CD14-positive monocyte (primary cell): ENCODE data around the gene ANKRD1. TPM values are rescaled to one million over a fixed set of nuclear protein-coding genes. Genes with fewer than 3 reads are reported as not detected.

Experiments used
- DNase-seq, 3 donors: peaks; one replicate each; pipeline ENCODE4 v3.0.0-alpha.2; 2011 to 2022
- H2AFZ ChIP-seq: 2 replicates; pipeline ENCODE4 v1.6.0; 2012; ENCODE audit warnings: mild to moderate bottlenecking, low read depth, low read length, inconsistent platforms; ENCODE audit not compliant: insufficient read depth, poor library complexity, severe bottlenecking
- H3K27ac ChIP-seq, 2 donors: 1 replicate in 1 of 2; 2 replicates in 1 of 2; pipeline ENCODE4 v1.5.1; 2012 to 2013; ENCODE audit warnings: low read length in 2 of 2, control low read depth in 1 of 2, inconsistent platforms in 1 of 2, low read depth in 1 of 2, mild to moderate bottlenecking in 1 of 2
- H3K27me3 ChIP-seq, 2 donors: one replicate each; pipeline versions ENCODE4 v1.6.0 to v1.6.1; 2011 to 2013; ENCODE audit warnings: low read length in 2 of 2; ENCODE audit not compliant: control insufficient read depth in 2 of 2, insufficient read depth in 2 of 2
- H3K36me3 ChIP-seq, 2 donors: replicated peaks in 1 of 2; 1 replicate in 1 of 2; 2 replicates in 1 of 2; pipeline versions ENCODE4 v1.5.1 to v1.6.1; 2012 to 2013; ENCODE audit warnings: low read length in 2 of 2, control low read depth in 1 of 2, inconsistent platforms in 1 of 2, mild to moderate bottlenecking in 1 of 2; ENCODE audit not compliant: insufficient read depth in 2 of 2, control insufficient read depth in 1 of 2
- H3K4me1 ChIP-seq, 2 donors: 1 replicate in 1 of 2; 2 replicates in 1 of 2; pipeline versions ENCODE4 v1.5.1 to v1.6.1; 2012 to 2013; ENCODE audit warnings: low read length in 2 of 2, control low read depth in 1 of 2, inconsistent platforms in 1 of 2, mild to moderate bottlenecking in 1 of 2, moderate library complexity in 1 of 2; ENCODE audit not compliant: insufficient read depth in 2 of 2, control insufficient read depth in 1 of 2
- H3K4me2 ChIP-seq: replicated peaks from 2 replicates; pipeline ENCODE3; 2012; ENCODE audit warnings: low read length, moderate library complexity, mild to moderate bottlenecking; ENCODE audit not compliant: poor library complexity, severe bottlenecking; ENCODE audit errors: extremely low read depth
- H3K4me3 ChIP-seq, 3 experiments: fragments of 200-600 bp in 1 of 3; sonication (generic) in 1 of 3; replicated peaks in 1 of 3; 1 replicate in 2 of 3; 2 replicates in 1 of 3; pipeline ENCODE4 v1.5.1; 2011 to 2013; ENCODE audit warnings: low read length in 3 of 3, mild to moderate bottlenecking in 3 of 3, control low read depth in 2 of 3, low read depth in 2 of 3, inconsistent platforms in 1 of 3, moderate library complexity in 1 of 3
- H3K79me2 ChIP-seq: 2 replicates; pipeline ENCODE4 v1.6.0; 2012; ENCODE audit warnings: mild to moderate bottlenecking, control low read depth, inconsistent platforms, low read length, moderate library complexity; ENCODE audit not compliant: insufficient read depth
- H3K9ac ChIP-seq: 2 replicates; pipeline ENCODE4 v1.6.0; 2017; ENCODE audit warnings: low read length, mild to moderate bottlenecking; ENCODE audit not compliant: insufficient read depth, poor library complexity, severe bottlenecking
- H3K9me3 ChIP-seq, 2 donors: replicated peaks in 1 of 2; 1 replicate in 1 of 2; 2 replicates in 1 of 2; pipeline versions ENCODE4 v1.5.1 to v1.6.1; 2012 to 2013; ENCODE audit warnings: low read length in 2 of 2, control low read depth in 1 of 2; ENCODE audit not compliant: control insufficient read depth in 1 of 2, insufficient read depth in 1 of 2
- H4K20me1 ChIP-seq: 2 replicates; pipeline ENCODE4 v1.6.0; 2012; ENCODE audit warnings: mild to moderate bottlenecking, low read length, control low read depth, moderate library complexity; ENCODE audit not compliant: insufficient read depth
- H3K27ac Mint-ChIP-seq, 7 donors: one replicate each; pipeline ENCODE4 v1.8.0; 2020; ENCODE audit warnings: mild to moderate bottlenecking in 7 of 7, mixed read lengths in 7 of 7, moderate library complexity in 6 of 7, inconsistent platforms in 2 of 7
- H3K27me3 Mint-ChIP-seq, 3 donors: one replicate each; pipeline ENCODE4 v1.8.0; 2021 to 2022; ENCODE audit warnings: low read depth in 3 of 3, mild to moderate bottlenecking in 3 of 3, mixed read lengths in 3 of 3, moderate library complexity in 3 of 3, inconsistent platforms in 1 of 3
- H3K36me3 Mint-ChIP-seq, 2 donors: one replicate each; pipeline ENCODE4 v1.8.0; 2020; ENCODE audit warnings: mixed read lengths in 2 of 2, inconsistent platforms in 1 of 2, mild to moderate bottlenecking in 1 of 2
- H3K4me1 Mint-ChIP-seq: one replicate; pipeline ENCODE4 v1.8.0; 2020; ENCODE audit warnings: mild to moderate bottlenecking, mixed read lengths
- H3K4me3 Mint-ChIP-seq, 2 donors: one replicate each; pipeline ENCODE4 v1.8.0; 2020; ENCODE audit warnings: mild to moderate bottlenecking in 2 of 2, mixed read lengths in 2 of 2, moderate library complexity in 1 of 2
- H3K9me3 Mint-ChIP-seq, 7 donors: one replicate each; pipeline ENCODE4 v1.8.0; 2020 to 2022; ENCODE audit warnings: mixed read lengths in 7 of 7, mild to moderate bottlenecking in 6 of 7, moderate library complexity in 6 of 7, inconsistent platforms in 2 of 7
- CTCF ChIP-seq: fragments of 200-600 bp; IDR thresholded peaks from one replicate; pipeline ENCODE4 v1.8.0; 2022; ENCODE audit warnings: antibody characterized with exemption, mild to moderate bottlenecking
- WGBS: methylation state at CpG from one replicate; pipeline ENCODE4 v1.1.5; 2013; ENCODE audit warnings: missing lambda C conversion rate; ENCODE audit not compliant: insufficient coverage; 5-methylcytosine and 5-hydroxymethylcytosine counted together
- intact Hi-C, 2 donors: fragments of 100-400 bp; cut with micrococcal nuclease; formaldehyde crosslinking; loops; one replicate each; pipeline versions ENCODE4 v1.15.0 to v1.15.1; 2023
- polyA plus RNA-seq, 3 donors: library from polyadenylated mRNA; depleted of rRNA in 1 of 3; unstranded in 2 of 3; stranded (reverse) in 1 of 3; fragments of 300-500 nt in 2 of 3; fragments of >200 nt in 1 of 3; fragmentation: Illumina TruSeq in 2 of 3; gene quantifications; 1 replicate in 2 of 3; 2 replicates in 1 of 3; pipeline ENCODE4 v1.2.3, GENCODE V29; 2012 to 2021

The ANKRD1 gene
- polyA plus RNA-seq, 3 donors = not detected

- H3K36me3 Mint-ChIP-seq = peaks cover 78 to 95% of the 10 kb centered on the region in 2 donors
Measured at GRCh38 chr10:90889636-90890035, 31.3 kb downstream of the ANKRD1 start.

GRCh38 chr10:90888387-90888786 is 32.5 kb downstream of the ANKRD1 start:
- H3K27me3 ChIP-seq = no peaks in the 10 kb centered on the region
- no peak for TF ChIP-seq CTCF
- H2AFZ ChIP-seq = no peak overlapping the region
- intact Hi-C loops = no loop called here
- no peak for DNase-seq
- H3K79me2 ChIP-seq = no peaks in the 10 kb centered on the region
- H3K9ac ChIP-seq = no peak overlapping the region
- no peak overlapping the region for H3K4me2 ChIP-seq
- H3K4me1 ChIP-seq = no peaks in the 10 kb centered on the region
- Mint-ChIP-seq H3K4me1 (peaks cover 5% of the 10 kb centered on the region), H3K36me3 (peaks cover 70 to 92% of the 10 kb centered on the region in 2 donors), H3K27me3 (no peaks in the 10 kb centered on the region), H3K9me3 (no peaks in the 10 kb centered on the region), H3K4me3 (no peak overlapping the region), H3K27ac (no peak overlapping the region)
- WGBS = 100% methylated on average over 1 of the region's 6 CpGs
- H3K27ac ChIP-seq = no peak overlapping the region
- H4K20me1 ChIP-seq = no peaks in the 10 kb centered on the region
- H3K4me3 ChIP-seq = no peak overlapping the region
- peaks cover 74 to 100% of the 10 kb centered on the region in 2 donors for H3K36me3 ChIP-seq
- H3K9me3 ChIP-seq = no peaks in the 10 kb centered on the region

More at GRCh38 chr10:90889636-90890035, 31.3 kb downstream of the ANKRD1 start:
- DNase-seq = no peak
- Histone ChIP-seq H3K27ac (no peak overlapping the region), H3K36me3 (peaks cover 77 to 100% of the 10 kb centered on the region in 2 donors), H3K4me1 (no peaks in the 10 kb centered on the region), H2AFZ (no peak overlapping the region), H3K4me3 (no peak overlapping the region), H3K4me2 (no peak overlapping the region), H3K27me3 (no peaks in the 10 kb centered on the region), H3K9ac (no peak overlapping the region), H3K9me3 (no peaks in the 10 kb centered on the region), H3K79me2 (no peaks in the 10 kb centered on the region), H4K20me1 (no peaks in the 10 kb centered on the region)
- TF ChIP-seq CTCF = no peak
- no peak overlapping the region for H3K4me3 Mint-ChIP-seq
- H3K9me3 Mint-ChIP-seq = no peaks in the 10 kb centered on the region
- no peaks in the 10 kb centered on the region for H3K27me3 Mint-ChIP-seq
- peaks cover 5% of the 10 kb centered on the region for H3K4me1 Mint-ChIP-seq
- H3K27ac Mint-ChIP-seq = no peak overlapping the region
- WGBS = no CpG with 5 or more reads among the region's 1 CpG
- intact Hi-C loops = no loop called here
